Measurements from ENCODE around the gene RTKN. TPM values are rescaled to one million over a fixed set of nuclear protein-coding genes. Genes with fewer than 3 reads are reported as not detected.

The RTKN gene
- total RNA-seq, 4 donors from 2014 or later = 44.9 to 71.8 (median 48.3) TPM

DNA sequence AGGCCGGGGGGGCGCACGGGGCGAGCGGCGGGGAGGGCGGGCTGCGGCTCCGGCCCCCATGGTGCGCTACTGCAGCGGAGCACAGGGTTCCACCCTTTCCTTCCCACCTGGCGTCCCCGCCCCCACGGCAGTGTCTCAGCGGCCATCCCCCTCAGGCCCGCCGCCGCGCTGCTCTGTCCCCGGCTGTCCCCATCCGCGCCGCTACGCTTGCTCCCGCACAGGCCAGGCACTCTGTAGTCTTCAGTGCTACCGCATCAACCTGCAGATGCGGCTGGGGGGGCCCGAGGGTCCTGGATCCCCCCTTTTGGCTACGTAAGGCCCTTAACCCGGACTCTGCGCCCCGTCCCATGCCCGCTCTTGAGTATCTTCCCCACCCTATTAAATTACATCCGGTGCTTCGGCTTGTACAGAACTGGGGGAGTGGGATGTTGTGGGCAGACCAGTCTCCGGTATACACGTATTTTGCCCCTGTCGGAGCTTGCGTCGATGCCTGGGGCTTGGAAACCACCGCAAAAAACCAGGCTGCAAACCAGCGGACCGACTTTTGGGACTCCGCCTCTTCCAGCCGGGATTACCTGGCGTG, 15.9 kb upstream of the RTKN start:
- TF ChIP-seq, protein P1, sequence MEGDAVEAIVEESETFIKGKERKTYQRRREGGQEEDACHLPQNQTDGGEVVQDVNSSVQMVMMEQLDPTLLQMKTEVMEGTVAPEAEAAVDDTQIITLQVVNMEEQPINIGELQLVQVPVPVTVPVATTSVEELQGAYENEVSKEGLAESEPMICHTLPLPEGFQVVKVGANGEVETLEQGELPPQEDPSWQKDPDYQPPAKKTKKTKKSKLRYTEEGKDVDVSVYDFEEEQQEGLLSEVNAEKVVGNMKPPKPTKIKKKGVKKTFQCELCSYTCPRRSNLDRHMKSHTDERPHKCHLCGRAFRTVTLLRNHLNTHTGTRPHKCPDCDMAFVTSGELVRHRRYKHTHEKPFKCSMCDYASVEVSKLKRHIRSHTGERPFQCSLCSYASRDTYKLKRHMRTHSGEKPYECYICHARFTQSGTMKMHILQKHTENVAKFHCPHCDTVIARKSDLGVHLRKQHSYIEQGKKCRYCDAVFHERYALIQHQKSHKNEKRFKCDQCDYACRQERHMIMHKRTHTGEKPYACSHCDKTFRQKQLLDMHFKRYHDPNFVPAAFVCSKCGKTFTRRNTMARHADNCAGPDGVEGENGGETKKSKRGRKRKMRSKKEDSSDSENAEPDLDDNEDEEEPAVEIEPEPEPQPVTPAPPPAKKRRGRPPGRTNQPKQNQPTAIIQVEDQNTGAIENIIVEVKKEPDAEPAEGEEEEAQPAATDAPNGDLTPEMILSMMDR (IDR thresholded peaks at IDR 0.05) = no peak
- TF ChIP-seq POLR2A (IDR thresholded peaks at IDR 0.05) = no peak
- peak overlapping the region; percentile 54 for H3K4me3 ChIP-seq (ENCODE audit: low read depth, poor library complexity, severe bottlenecking)
- WGBS, 2 donors = 0 to 1% methylated on average over 22 to 33 of the region's 46 CpGs
- intact Hi-C loops (cut with DNase I; ENCODE audit: low total_unique reads) = no loop called here
- DNase-seq (ENCODE audit: low spot score in 2 of 2) = peak; percentile 57 to 95

DNA sequence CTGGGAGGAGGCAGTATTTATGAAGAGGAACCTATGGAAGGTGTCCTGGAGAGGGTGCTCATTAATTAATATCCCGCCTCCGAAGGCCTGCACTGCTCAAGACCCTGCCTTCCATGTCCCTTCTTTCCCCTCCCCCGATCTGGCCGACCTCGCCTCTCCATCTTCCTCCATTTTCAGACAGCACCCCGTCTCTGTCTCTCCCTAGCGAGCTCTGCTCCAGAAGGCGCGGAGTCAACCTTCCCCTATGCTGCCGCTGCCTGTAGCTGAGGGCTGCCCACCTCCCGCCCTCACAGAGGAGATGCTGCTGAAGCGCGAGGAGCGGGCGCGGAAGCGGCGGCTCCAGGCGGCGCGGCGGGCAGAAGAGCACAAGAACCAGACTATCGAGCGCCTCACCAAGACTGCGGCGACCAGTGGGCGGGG, 15.4 kb upstream of the RTKN start:
- DNase-seq (ENCODE audit: low spot score in 2 of 2) = no peak
- WGBS, 2 donors = 0 to 2% methylated on average over 13 to 22 of the region's 27 CpGs
- H3K4me3 ChIP-seq (ENCODE audit: low read depth, poor library complexity, severe bottlenecking) = peak overlapping the region; percentile 54
- TF ChIP-seq POLR2A (IDR thresholded peaks at IDR 0.05) = no peak
- TF ChIP-seq, protein P1 (IDR thresholded peaks at IDR 0.05) = no peak
- intact Hi-C loops (cut with DNase I; ENCODE audit: low total_unique reads) = no loop called here

DNA sequence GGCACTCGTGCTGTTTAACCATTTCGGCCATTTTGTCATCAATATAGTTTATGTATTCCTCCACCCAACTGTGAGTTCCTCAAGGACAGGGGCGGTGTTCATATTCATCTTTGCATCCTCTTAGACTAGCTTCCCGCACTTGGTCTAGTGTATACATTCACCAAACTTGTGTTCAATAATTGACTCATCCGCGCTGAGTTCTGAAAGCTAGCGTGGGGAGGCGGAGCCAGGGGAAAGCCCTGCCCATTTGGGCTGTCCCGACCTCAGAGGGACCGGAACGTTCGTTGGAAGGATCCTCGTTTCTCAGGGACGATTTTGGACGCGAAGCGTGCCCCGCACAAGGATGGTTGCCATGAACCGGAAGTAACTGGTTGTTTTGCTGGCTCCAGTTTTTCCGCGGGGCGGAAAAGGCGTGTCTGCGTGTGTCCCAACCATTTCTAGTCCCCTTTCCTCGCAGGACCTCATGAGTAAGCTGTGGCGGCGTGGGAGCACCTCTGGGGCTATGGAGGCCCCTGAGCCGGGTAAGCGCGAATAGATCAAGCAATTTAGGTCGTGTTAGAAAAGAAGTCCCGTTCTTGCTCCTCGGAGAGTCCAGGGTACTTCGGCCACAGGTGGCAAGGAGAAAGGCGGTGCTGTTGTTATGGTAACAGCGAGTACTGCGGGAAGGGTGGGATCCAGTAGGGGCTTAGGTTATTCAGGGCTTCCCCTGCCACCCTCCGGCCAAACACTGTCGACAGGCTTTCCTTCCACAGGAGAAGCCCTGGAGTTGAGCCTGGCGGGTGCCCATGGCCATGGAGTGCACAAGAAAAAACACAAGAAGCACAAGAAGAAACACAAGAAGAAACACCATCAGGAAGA, 13.1 kb upstream of the RTKN start, which contains the start of gene INO80B:
Gene INO80B, plus strand, starts transcription at position 434 of the 858 bp plus-strand sequence. Its CDS starts 30 bp downstream, at position 464.
- H3K4me3 ChIP-seq (ENCODE audit: low read depth, poor library complexity, severe bottlenecking) = peak within 1 kb of the TSS; percentile 46
- DNase-seq (ENCODE audit: low spot score in 2 of 2) = peak; percentile 97 to 99
- TF ChIP-seq POLR2A (IDR thresholded peaks at IDR 0.05) = no peak
- TF ChIP-seq, protein P1 (IDR thresholded peaks at IDR 0.05) = peak in 1 of 3 donors; percentile 15
- 1% methylated on average over 40 of the region's 40 CpGs for WGBS, 2 donors
- intact Hi-C loops (cut with DNase I; ENCODE audit: low total_unique reads) = no loop called here

DNA sequence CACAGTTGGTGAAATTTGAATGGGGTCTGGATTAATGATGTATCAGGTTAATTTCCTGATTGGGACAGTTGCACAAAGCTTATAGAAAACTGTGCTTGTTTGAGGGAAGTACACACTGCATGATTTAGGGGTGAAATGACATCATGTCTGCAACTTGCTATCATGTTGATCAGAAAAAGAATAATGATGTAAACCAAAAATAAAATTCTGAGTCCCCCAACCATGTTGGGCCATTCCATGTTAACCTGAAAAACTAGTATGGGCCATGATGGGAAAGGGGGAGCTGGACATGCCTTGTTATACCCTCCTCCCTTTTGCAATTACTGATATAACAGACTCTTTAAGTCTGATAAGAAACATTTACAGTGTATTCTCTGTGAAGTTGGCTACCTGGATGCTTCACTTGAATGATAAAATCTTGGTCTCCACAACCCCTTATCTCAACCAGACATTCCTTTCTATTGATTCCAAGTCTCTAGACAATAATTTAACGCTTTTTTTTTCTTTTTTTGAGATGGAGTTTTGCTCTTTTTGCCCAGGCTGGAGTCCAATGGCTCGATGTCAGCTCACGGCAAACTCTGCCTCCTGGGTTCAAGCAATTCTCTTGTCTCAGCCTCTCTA, 8.9 kb upstream of the RTKN start:
- 87 to 90% methylated on average over 3 of the region's 3 CpGs for WGBS, 2 donors
- TF ChIP-seq, protein P1 (IDR thresholded peaks at IDR 0.05) = no peak
- no peak for TF ChIP-seq POLR2A (IDR thresholded peaks at IDR 0.05)
- DNase-seq (ENCODE audit: low spot score in 2 of 2) = no peak
- no peak overlapping the region for H3K4me3 ChIP-seq (ENCODE audit: low read depth, poor library complexity, severe bottlenecking)
- intact Hi-C loops (cut with DNase I; ENCODE audit: low total_unique reads) = no loop called here

DNA sequence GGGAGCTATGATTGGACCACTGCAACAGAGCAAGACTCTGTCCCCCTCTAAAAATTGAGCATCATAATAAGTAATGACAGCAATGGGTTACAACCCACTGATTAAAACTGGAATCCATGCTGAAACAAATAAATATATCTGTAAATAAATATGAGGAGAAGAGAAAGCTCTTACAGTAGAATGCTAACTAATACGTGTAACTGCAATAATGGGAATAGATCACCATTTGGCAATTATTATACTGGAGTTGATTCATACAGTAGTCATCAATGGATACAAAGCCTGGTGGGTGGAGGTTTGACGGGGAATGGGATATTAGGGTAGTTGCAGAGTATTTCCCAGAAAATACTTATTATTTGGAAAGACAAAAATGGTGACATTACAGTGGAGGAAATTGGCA, 7.0 kb upstream of the RTKN start:
- intact Hi-C loops (cut with DNase I; ENCODE audit: low total_unique reads) = no loop called here
- TF ChIP-seq, protein P1 (IDR thresholded peaks at IDR 0.05) = no peak
- no peak for TF ChIP-seq POLR2A (IDR thresholded peaks at IDR 0.05)
- no peak for DNase-seq (ENCODE audit: low spot score in 2 of 2)
- 64 to 75% methylated on average over 2 of the region's 2 CpGs for WGBS, 2 donors
- H3K4me3 ChIP-seq (ENCODE audit: low read depth, poor library complexity, severe bottlenecking) = no peak overlapping the region

Data from lower leg skin (tissue), 4 donors.